T1000 (cell line): ENCODE results near the gene TCERG1L.

Experiments used
- DNase-seq: peaks from one replicate; lab custom pipeline; 2025; ENCODE audit warnings: mixed read lengths; lab: John Stamatoyannopoulos, UW

Gene TCERG1L

DNA sequence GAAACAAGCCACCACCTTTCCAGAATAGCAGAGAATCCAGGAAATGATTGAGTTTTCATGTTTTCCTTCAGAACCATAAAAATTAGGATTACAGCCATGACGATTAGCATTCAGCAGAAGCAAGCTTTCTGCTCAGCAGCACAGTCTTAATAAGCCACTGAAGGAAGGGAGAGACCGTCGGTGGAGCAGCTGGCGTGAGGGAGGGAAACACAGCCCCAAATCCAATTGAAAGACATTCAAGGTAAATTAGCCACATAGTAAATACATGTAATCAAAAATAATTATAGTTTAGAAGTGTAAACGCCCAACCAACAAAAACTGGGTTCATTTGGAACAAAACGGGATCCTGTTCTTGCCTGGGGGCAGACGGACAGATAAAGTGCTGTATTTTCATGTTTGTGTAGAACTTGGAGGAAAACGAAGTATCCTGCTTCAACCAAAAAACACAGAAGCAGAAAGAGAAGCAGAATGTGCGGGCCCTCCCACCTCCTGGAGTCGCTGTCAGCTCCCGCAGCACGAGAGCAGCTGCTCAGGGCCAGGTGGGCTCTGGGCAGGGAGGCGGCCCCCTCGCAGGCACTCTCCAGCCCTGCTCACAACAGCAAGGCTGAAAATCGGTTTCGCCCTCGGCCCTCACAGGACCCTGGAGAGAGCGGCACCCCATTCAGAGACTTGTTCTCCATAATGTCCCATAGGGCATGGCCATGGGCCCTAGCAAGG is 84.9 kb downstream of the TCERG1L start:
- no peak for DNase-seq

DNA sequence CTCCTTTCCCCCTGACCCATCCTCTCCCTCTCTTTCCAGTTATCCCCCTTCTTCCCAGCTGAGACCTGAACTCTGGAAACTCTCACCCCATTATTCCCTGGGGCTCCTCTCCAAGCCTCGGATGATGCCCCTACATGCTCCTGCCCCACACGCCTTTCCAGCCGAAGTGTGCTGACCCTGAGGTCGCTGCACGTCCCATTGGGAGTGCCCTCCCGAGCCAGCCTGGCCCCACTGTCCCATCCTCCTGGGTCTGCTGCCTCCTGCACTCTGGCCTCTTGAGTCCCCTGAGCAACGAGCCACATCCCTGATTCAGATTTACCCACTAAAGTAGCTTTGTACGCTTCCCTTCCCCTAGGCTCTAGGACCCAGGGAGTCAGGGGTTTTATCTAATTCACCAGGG is 87.4 kb downstream of the TCERG1L start:
- no peak for DNase-seq

DNA sequence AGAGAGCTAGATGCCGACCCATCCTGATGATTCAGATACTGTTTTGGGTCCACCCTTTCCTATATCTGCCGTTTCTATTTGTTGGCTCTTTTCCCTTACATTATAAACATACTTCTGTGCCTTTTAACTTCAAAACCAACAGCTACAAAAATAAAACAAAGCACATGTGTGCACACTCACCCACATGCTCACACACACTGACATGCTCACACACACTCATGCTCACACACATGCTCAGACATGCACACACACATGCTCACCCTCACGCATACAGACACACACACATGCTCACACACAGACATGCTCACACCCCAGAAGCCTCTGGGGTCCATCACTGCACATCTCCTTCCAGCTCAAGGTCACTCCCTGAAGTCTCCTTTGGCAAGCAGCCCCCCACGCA is 88.1 kb downstream of the TCERG1L start:
- no peak for DNase-seq

DNA sequence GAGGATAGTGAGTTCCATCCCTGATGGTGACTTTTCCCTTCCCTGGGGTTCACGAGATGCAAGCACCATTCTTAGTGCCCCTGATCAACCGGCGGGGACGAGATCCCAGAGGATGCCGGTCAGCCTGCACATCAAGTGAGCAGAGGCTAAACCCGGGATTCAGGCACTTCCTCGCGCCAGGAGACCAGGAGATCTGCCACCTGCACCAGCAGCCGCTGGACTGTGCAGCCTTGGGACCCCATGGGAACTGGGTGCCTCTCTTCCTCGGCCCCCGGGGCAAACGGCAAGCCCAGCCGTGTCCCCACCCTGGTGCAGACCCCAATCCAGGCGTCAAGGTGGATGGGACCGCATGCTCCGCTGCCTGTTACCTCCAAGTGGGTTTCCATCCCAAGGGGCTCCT is 88.5 kb downstream of the TCERG1L start:
- no peak for DNase-seq

DNA sequence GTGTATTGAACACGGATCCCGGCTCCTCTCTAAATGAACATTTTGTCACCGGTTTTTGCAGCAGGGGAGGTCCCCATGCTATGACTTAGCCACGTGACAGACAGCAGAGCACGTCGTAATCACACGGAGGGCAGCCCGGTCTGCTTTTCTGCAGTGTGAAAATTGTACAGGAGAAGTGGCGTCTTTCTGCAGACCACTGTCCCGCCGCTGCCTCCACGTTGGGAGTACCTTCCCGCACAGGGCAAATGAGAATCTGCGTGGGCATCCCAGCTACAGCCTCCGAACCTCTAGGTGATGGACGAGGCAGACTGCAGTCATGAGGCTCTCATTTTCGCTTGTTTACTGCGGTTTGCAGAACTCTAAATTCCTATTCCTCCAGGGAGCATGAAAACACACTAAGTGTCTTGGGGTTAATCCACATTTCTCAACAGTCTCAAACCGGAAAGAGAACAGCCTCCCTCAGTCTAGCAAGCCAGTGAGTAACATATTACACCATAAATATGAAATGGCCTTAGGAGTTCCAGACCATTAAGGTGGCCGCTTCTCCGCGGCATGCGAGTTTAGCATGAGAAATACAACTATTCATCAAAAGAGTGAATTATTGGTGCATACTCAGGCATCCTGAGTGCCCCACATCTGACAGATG is 89.8 kb downstream of the TCERG1L start:
- DNase-seq: no peak

DNA sequence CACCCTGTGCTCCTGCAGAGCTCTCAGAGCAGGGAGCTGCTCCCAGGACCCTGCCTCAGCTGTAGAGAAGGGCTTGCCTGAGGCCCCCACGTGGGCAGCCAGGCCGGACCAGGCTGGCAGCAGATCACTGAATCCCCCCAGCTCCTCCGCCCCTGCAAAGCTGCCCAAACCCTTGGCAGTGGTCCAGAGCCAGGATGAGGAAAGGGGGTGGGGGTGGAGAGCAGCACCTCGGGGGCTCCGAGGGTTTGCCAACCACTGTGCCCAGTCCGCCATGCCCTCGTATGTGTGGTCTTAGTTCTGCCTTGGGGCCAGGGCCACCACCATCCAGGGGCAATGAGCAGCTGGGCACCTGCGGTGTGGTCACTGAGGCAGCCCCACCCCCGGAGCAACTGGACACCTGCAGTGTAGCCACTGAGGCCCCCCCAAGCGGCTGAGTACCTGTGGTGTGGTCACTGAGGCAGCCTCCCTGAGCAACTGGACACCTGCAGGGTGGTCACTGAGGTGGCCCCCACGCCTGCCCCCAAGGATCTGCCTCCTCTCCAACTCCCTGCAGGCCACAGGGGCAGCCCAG is 90.8 kb downstream of the TCERG1L start:
- DNase-seq: no peak

DNA sequence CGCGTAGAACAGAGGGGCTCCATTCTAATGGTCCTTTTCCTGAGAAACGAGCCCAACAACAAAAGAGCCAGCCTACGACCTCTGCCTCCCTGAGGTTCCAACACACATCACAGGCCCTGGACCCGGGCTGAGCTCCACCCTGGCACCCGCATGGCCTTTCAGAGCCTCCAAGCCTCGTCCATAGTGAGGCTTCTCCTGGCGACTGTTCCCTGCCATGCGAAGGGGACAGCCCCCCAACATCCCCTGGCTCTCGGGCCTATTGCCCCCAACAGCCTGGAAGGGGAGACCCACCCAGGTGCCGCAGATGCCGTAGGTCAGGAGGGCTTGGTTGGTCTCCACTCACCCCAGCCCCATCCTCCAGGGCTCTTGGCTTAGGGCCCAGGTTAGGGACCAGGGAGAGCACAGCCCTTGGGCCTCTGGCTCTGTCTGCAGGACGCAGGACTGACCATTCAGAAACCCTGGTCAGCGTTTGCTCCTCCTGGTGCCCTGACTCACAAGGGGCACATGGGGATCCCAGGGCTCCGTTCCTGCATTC is 91.5 kb downstream of the TCERG1L start:
- no peak for DNase-seq

DNA sequence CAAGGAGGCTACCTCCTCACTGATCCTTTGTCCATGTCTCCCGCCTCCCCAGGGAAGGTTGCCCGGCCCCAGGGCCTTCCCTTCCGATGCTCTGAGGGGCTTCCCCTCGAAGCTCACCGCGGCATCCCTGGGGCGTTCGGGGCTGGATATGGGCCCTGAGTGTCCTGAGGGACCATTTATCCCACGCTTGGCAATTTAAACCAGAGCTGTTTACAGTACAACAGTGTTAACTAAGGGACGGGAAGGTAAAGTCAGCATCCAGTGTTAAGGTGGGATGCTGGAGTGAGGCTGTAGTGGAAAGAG is 92.0 kb downstream of the TCERG1L start:
- DNase-seq: no peak

DNA sequence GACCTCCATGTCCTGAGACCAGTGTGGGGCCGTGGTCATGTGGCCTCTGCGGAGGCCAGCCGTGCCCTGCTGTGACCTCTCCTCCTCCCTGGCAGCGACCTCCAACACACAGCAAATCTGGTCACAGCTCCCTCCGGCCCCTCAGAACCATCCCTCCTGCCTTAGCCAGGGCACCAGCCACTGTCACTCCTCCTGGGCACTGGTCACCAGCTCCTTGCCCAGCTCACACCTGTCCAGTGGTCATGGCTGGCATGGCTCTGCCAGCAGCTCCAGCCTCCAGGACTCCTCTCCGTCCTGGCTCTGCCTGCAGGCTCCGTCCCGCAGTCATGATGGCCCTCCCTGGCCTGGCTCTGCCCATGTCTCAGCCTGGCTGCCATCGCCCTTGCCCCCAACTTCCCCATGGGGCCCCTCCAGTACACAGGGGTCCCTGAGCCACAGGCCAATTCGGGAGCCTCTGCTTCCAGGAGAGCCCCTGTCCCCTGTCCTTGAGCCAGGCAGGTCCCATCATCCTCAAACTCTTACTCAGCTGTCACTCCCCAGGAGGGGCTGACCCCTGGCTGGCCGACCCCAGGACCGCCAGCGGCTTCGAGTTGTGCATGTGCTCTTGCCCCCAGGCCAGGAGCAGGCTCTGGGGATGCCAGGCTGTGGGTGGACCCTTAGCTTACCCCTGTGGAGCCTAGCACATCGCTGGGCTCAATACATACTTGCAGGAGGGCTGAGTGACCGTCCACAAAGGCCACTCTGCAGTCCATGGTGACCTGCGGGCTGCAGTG is 92.5 kb downstream of the TCERG1L start:
- DNase-seq: no peak

DNA sequence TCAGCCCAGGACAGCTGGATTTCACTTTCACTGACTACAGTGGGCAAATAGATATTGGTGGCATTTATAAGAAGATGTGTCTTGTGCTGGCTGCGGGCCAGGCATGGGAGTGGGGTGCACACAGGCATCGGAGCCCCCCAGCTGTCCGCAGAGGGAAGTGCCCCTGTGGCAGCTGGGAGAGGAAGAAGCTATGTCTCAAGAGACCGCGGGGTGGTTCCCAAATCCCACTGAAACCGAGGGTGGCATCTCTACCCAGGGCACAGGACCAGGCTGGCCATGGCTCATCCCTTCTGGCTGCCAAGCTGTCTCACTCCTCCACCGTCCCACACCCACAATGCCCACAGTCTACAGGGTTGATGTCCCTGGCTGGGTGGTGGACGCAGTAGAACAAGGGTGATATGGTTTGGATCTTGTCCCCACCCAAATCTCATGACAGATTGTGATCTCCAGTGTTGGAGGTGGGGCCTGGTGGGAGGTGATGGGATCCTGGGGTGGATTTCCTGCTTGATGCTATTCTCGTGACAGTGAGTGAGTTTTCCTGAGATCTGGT is 94.8 kb downstream of the TCERG1L start:
- DNase-seq: no peak

DNA sequence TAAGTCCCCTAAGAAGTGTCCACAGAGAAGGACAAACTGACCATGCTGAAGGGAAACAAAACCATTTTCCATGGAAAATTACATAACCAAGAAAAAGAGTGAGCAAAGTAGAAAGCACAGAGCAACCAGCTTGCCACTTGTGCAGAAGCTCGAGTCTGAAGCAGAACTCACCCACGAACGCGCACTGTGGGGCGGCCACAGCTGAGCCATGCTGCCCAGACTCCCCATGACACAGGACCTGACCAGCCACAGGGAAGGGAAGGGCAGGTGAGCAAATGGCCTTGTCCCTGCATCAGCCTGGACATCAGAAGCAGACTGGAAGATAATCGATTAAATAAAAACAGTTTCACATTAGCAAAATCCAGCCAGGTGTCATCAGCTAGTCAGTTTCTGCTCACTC is 95.7 kb downstream of the TCERG1L start:
- no peak for DNase-seq

DNA sequence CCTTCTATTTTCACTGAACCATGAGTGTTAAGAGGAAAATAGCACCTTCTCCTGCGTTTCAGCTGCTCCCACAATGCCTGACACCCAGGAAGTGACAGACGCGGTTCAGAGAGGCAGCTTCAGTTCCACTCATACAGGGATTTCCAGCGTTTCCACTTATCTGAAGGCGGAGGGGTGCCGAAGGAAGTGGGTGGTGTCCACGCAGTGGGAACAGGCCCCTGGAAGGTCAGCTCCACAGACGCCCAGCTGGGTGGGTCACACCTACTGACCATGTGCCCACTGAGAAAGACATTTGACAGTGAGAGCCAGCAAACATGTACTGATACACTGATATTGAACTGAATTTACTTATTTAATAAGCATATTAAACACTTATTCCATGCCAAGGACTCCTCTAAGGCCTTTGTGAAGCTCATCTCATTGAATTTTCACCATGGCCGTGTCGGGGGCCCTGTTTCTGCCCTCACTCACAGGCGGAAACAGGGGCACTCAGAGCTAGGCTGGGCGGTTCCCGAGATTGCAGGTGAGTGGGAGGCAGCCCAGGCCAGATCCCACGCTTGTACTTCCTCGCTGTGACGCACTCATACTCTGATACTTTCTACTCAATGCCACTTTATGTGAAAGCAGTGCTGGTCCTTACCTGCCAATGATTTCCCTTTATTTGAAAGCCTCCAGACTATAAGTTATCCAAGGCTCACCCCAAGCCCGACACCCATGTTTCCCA is 96.8 kb downstream of the TCERG1L start:
- no peak for DNase-seq

DNA sequence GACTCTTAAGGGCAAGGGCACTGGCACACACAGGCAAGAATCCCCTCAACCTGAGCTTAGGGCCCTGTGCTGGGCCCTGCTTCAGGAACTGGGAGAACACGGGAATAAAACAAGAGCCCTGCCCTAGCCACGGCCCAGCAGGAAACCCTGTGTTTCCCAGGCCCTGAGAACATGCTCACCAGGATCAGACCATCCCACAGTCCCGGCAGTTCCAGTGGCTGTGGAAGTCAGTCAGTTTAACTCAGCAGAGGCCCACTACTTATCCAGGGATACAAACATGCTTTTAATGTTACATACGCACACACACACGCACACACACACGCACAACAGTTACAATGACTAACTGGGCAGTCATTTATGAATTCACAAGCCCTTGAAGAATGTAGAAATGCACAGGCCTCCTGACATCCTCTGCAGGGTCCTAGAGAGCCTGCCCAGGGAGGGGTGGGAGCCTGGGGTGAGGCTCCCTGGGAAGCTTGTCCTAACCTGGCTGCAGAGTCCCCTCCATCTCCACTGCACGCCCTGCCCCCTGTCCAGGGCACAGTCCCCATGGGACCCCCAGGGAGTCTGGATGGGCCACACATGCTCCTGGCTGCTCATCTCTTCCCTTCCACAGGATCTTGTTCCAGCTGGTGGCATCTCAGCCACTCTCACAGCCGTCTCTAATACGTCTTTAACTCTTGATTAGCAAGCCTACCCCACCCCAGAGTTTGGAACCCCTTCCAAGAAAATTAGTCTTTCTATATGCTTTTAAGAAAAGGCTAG is 97.6 kb downstream of the TCERG1L start:
- DNase-seq: no peak

DNA sequence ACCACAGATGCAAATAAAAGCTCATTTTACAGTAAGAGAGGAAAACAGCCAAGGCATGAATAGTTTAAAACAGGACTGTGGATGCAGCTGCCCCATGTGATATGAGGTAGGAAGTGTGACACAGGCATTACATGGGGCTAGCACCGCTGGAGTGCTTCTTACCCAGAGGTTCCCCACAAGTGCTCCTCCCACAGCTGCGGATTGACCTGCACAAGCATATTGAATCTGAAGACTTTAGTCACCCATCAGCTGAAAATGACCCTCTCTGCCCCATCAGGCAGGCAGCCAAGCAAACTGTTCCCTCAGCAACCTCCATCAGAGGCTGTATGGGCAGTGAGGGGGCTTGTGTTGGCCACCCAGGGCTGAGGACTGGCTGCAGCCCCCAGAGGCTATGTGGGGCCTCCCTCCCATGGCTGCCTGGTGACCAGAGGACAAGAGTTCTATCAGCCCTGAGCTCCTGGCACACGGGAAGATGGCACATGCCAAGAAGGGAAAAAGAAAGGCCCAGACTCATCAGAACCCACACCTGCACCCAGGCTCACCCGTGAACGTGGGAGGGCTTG is 98.7 kb downstream of the TCERG1L start:
- no peak for DNase-seq

DNA sequence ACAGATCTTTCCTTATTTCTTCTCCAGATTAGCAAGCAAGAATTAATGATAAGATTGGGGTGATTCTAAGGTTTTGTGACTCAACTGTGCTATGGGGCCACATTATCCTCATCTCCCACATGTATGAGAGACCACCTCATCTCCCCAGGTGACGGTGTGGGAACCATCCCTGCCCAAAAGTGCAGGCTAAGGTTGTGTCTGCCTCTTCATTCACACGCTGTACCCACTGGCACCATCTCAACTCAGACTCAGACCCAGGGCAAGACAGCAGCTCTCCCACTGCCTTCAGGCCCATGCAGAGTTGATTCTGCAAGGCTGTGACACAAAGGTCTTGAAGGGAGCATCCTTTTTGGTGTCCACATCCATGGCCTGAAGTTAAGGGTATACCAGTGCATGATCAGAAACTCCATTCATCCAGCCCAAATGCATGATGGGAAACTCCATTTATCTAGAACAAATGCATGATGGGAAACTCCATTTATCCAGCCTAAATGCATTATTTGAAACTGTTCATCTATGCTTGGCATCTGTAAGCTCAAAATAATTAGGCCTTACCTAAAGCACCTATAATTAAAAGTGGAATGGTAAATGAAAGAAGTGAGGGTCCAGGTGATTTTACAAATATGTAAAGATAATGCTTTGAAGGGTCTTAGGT is 99.4 kb downstream of the TCERG1L start:
- no peak for DNase-seq

DNA sequence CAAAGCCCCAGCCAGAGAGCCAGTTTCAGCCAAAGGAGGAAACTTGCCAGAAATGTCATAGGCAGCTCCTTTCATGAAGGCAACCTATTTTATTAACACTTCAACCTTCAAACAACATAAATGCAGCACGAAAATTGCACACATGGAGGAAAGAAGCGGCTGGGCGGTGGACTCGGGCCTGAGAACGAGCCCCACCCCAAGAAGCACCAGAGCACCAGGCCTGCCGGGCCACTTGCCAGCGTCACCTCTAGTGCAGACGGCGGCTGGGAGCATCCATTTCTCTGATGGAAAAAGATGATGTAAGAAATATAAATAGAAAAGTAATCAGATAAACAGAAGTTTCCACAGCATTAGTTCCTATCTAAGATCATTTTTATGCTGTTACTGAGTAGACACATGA is 100.0 kb downstream of the TCERG1L start:
- no peak for DNase-seq

DNA sequence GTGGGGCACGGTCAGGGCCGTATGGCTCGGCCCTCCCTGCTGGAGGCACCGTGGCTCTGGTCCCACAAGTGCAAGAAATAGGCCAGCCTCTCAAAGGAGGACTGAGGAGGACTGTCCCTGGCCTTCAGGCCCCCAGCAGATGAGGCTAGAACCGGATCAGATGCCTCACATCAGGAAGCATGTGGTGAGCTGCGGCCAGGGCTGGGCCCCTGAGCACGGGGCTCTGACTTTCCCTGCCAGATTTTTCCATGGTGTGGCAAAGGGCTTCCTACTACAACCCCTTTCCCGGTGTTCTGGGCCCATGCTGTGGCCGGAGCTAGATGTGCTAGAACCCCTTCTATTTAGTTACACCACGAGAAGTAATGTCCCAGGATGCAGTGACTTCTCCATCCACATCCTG is 100.4 kb downstream of the TCERG1L start:
- DNase-seq: no peak

DNA sequence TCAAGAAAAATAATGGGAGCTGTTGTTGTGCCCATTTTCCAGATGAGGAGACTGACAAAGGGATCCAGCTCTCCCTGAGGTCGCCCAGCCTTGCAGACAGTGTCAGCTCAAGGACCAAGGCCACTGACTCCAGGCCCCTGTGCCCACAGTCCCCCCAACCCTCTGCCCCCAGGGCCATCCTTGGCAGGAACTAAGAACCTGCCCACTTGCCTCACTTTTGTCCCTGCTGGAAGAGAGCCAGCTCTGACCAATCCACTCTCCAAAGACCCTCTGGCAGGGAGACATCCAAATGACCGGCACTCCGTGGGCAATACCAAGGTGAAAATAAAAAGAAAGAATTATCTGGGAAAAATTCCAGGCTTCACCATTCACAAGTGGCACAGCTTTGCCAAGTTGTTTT is 101.3 kb downstream of the TCERG1L start:
- no peak for DNase-seq

DNA sequence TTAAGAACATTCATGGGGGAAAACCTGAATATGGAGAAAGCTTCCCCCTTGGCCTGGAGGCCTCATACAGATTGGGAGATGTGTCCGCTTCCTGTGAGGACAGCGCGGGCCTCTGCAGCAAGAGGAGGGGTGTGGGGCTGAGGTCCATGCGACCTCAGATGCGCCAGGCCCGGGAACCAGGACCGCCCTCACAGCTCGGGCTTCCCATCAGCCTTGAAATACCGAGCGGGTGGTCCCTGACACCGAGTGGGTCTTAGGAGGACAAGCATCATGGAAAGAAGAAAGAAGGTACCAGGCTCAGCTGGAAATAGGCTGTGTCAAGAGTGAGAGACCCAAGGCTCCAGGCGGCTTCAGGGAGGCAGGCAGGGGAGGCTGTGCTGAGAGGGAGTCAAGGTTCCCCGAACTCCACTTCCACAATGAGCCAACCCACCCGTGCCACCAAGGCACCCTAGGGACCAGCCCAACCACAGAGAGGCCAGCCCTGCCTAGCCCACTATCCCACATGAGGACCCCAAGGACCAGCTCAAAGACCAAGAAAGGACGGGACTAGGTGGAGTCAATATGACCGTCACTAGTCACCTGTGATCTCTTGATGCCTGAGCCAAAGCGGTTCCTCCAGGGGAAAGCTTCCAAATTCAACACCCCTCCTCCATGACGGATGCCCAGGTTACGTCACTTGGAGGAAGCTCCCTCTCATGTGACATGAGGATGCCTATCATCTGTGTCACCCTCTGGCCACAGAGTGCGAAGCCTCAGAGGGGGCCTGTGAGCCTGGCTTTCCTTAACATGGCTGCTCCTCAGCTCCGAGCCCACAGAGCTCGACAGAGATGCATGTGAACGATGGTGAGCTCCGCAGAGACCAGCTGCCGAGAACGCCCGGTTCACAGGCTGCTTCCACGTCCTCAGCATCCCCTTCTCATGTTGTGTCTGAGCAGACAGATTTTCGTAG is 103.7 kb downstream of the TCERG1L start:
- DNase-seq: no peak
